Prostate gland (tissue), 2 donors: ENCODE data around the gene ERICH6B.

Experiments used
- POLR2A ChIP-seq: fragments of 450-650 bp; IDR thresholded peaks from one replicate; pipeline ENCODE4 v1.6.1; 2016; ENCODE audit warnings: antibody characterized with exemption, mild to moderate bottlenecking
- POLR2AphosphoS5 ChIP-seq: sonication (generic); formaldehyde crosslinking; IDR thresholded peaks from one replicate; pipeline ENCODE4 v1.6.1; 2017; ENCODE audit warnings: antibody characterized with exemption
- TF ChIP-seq, protein P1 (sequence below), 4 experiments: fragments of 200-600 bp in 2 of 4; fragments of 450-650 bp in 2 of 4; sonication (generic) in 2 of 4; IDR thresholded peaks; 1 replicate in 3 of 4; 2 replicates in 1 of 4; pipeline ENCODE4 v1.5.1; 2016 to 2019; ENCODE audit warnings: antibody characterized with exemption in 4 of 4, mild to moderate bottlenecking in 2 of 4, moderate library complexity in 2 of 4

DNA sequence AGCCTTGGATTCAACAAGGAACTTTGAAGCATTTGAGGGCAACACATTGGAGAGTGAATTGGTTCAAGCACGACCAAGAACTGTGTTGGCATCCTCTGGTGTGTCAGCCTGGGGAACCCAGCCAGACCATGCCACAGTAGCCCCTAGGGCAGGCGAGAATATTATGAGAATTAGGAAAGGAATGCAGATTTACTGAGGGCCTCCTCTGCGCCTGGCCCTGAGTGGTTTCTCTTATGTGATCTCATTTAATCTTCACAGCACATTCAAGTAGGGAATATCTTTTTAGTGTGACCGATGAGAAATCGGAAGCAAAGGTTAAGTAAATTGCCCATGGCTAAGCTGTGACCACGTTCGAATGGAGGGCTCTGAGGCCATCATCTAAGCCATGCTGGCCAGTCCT, 15.3 kb upstream of the ERICH6B start:
- TF ChIP-seq, protein P1, sequence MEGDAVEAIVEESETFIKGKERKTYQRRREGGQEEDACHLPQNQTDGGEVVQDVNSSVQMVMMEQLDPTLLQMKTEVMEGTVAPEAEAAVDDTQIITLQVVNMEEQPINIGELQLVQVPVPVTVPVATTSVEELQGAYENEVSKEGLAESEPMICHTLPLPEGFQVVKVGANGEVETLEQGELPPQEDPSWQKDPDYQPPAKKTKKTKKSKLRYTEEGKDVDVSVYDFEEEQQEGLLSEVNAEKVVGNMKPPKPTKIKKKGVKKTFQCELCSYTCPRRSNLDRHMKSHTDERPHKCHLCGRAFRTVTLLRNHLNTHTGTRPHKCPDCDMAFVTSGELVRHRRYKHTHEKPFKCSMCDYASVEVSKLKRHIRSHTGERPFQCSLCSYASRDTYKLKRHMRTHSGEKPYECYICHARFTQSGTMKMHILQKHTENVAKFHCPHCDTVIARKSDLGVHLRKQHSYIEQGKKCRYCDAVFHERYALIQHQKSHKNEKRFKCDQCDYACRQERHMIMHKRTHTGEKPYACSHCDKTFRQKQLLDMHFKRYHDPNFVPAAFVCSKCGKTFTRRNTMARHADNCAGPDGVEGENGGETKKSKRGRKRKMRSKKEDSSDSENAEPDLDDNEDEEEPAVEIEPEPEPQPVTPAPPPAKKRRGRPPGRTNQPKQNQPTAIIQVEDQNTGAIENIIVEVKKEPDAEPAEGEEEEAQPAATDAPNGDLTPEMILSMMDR (IDR thresholded peaks at IDR 0.05) = no peak
- no peak for TF ChIP-seq POLR2A
- TF ChIP-seq POLR2AphosphoS5 = no peak
